Measurements from ENCODE around the gene HSPB7.

DNA sequence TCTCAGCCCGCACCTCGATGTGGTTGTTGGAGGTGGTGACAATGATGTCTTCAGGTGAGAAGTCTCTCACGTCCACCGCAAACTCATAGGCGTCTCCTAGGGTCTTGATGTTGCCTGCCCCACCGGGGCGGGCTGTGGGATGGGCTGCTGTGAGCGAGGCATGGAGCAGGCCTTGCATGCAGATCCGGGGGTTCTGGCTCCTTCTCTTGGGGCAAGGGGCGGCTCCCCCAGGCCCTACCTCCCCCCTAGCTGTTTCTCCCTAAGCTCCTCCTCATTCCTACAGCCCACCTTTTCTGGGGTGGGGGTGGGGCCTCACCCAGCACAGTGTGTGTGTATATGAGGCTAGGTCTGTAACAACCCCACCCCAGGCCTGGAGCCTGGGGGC, 775 bp downstream of the HSPB7 start:
- TF ChIP-seq CBX5 (IDR thresholded peaks at IDR 0.05; ENCODE audit: low read depth, low read length) (no peak), RAD21 (IDR thresholded peaks at IDR 0.05 in 1 of 2, conservative IDR thresholded peaks at IDR 0.05 in 1 of 2; ENCODE audit: low read depth in 2 of 2, low read length in 2 of 2) (no peak), CREB1 (IDR thresholded peaks at IDR 0.05) (no peak), RFX5 (IDR thresholded peaks at IDR 0.05; ENCODE audit: borderline replicate concordance, low read depth, low read length) (no peak), RXRA (IDR thresholded peaks at IDR 0.05; ENCODE audit: insufficient read depth, low read depth, low read length) (no peak), YY1 (IDR thresholded peaks at IDR 0.05; ENCODE audit: low read depth, low read length) (no peak)
- TF ChIP-seq, protein P1, sequence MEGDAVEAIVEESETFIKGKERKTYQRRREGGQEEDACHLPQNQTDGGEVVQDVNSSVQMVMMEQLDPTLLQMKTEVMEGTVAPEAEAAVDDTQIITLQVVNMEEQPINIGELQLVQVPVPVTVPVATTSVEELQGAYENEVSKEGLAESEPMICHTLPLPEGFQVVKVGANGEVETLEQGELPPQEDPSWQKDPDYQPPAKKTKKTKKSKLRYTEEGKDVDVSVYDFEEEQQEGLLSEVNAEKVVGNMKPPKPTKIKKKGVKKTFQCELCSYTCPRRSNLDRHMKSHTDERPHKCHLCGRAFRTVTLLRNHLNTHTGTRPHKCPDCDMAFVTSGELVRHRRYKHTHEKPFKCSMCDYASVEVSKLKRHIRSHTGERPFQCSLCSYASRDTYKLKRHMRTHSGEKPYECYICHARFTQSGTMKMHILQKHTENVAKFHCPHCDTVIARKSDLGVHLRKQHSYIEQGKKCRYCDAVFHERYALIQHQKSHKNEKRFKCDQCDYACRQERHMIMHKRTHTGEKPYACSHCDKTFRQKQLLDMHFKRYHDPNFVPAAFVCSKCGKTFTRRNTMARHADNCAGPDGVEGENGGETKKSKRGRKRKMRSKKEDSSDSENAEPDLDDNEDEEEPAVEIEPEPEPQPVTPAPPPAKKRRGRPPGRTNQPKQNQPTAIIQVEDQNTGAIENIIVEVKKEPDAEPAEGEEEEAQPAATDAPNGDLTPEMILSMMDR (IDR thresholded peaks at IDR 0.05; ENCODE audit: control extremely low read depth in 1 of 3, insufficient read depth in 1 of 3, low read depth in 1 of 3, low read length in 3 of 3), result no peak
- TF ChIP-seq, protein P2, sequence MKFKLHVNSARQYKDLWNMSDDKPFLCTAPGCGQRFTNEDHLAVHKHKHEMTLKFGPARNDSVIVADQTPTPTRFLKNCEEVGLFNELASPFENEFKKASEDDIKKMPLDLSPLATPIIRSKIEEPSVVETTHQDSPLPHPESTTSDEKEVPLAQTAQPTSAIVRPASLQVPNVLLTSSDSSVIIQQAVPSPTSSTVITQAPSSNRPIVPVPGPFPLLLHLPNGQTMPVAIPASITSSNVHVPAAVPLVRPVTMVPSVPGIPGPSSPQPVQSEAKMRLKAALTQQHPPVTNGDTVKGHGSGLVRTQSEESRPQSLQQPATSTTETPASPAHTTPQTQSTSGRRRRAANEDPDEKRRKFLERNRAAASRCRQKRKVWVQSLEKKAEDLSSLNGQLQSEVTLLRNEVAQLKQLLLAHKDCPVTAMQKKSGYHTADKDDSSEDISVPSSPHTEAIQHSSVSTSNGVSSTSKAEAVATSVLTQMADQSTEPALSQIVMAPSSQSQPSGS (IDR thresholded peaks at IDR 0.05; ENCODE audit: low read length), result no peak
